WTC11 (cell line): Measurements from ENCODE around the gene EVA1C.
A peak's percentile ranks its signal among the peaks of the same experiment; 100 is the strongest.

Experiments
- ATF3 ChIP-seq: sonication (generic); formaldehyde crosslinking; conservative IDR thresholded peaks from 2 replicates; pipeline ENCODE4 v1.8.1; 2022; ENCODE audit warnings: mild to moderate bottlenecking, missing genetic modification reagents
- CTCF ChIP-seq: fragments of 200-600 bp; IDR thresholded peaks from 2 replicates; pipeline ENCODE4 v1.8.0; 2022; ENCODE audit warnings: antibody characterized with exemption
- E2F4 ChIP-seq: sonication (generic); formaldehyde crosslinking; IDR thresholded peaks from 2 replicates; pipeline ENCODE4 v1.8.1; 2022; ENCODE audit warnings: low read depth, mild to moderate bottlenecking, moderate library complexity, missing genetic modification reagents, borderline replicate concordance
- FOXP1 ChIP-seq: sonication (generic); formaldehyde crosslinking; IDR thresholded peaks from 2 replicates; pipeline ENCODE4 v1.8.0; 2022; ENCODE audit warnings: missing genetic modification reagents, mild to moderate bottlenecking, moderate library complexity, borderline replicate concordance
- JUN ChIP-seq: sonication (generic); formaldehyde crosslinking; IDR thresholded peaks from 2 replicates; pipeline ENCODE4 v1.8.0; 2023; ENCODE audit warnings: mild to moderate bottlenecking, missing genetic modification reagents
- NR2C2 ChIP-seq: sonication (generic); formaldehyde crosslinking; IDR thresholded peaks from 2 replicates; pipeline ENCODE4 v1.8.0; 2022; ENCODE audit warnings: mild to moderate bottlenecking, missing genetic modification reagents
- NR3C1 ChIP-seq: sonication (generic); formaldehyde crosslinking; conservative IDR thresholded peaks from 2 replicates; pipeline ENCODE4 v1.8.1; 2023; ENCODE audit warnings: low read depth, mild to moderate bottlenecking, missing genetic modification reagents
- PRDM15 ChIP-seq: sonication (generic); formaldehyde crosslinking; IDR thresholded peaks from 2 replicates; pipeline ENCODE4 v1.8.0; 2022; ENCODE audit warnings: missing genetic modification reagents
- SP1 ChIP-seq: sonication (generic); formaldehyde crosslinking; conservative IDR thresholded peaks from 2 replicates; pipeline ENCODE4 v1.8.1; 2022; ENCODE audit warnings: missing genetic modification reagents
- TCF7 ChIP-seq: sonication (generic); formaldehyde crosslinking; IDR thresholded peaks from 2 replicates; pipeline ENCODE4 v1.8.0; 2022; ENCODE audit warnings: mild to moderate bottlenecking, low read depth, missing genetic modification reagents, moderate library complexity
- ZNF232 ChIP-seq: sonication (generic); formaldehyde crosslinking; IDR thresholded peaks from 2 replicates; pipeline ENCODE4 v1.8.0; 2022; ENCODE audit warnings: mild to moderate bottlenecking, missing genetic modification reagents
- ZNF396 ChIP-seq: fragments of 250-450 bp; sonication (Bioruptor Pico); IDR thresholded peaks from 2 replicates; pipeline ENCODE4 v1.8.0; 2021; ENCODE audit warnings: mild to moderate bottlenecking, moderate library complexity, borderline replicate concordance

- no peak for TF ChIP-seq FOXP1 (CRISPR knock-in tag)
- TF ChIP-seq TCF7 (CRISPR knock-in tag) = no peak
- TF ChIP-seq SP1 (CRISPR knock-in tag) = no peak
- TF ChIP-seq CTCF = peak; percentile 59; the same call in 1 of the 2 replicates
- no peak for TF ChIP-seq ZNF396
- TF ChIP-seq NR2C2 (CRISPR knock-in tag) = no peak
- no peak for TF ChIP-seq ATF3 (CRISPR knock-in tag)
- no peak for TF ChIP-seq NR3C1 (CRISPR knock-in tag)
- no peak for TF ChIP-seq ZNF232 (CRISPR knock-in tag)
- TF ChIP-seq E2F4 = no peak
- TF ChIP-seq JUN (CRISPR knock-in tag) = no peak
- TF ChIP-seq PRDM15 = no peak
Measured at GRCh38 chr21:32403201-32403777, 9.2 kb upstream of the EVA1C start.
